ENCODE results near the gene SANBR. TPM values are rescaled to one million over a fixed set of nuclear protein-coding genes. Genes with fewer than 3 reads are reported as not detected.

SANBR gene
- total and polyA plus RNA-seq, 2 of the 13 experiments (the other 11 are each of a cell fraction or from before 2014, with no cell fraction given): 9.8 to 20.9 TPM

DNA sequence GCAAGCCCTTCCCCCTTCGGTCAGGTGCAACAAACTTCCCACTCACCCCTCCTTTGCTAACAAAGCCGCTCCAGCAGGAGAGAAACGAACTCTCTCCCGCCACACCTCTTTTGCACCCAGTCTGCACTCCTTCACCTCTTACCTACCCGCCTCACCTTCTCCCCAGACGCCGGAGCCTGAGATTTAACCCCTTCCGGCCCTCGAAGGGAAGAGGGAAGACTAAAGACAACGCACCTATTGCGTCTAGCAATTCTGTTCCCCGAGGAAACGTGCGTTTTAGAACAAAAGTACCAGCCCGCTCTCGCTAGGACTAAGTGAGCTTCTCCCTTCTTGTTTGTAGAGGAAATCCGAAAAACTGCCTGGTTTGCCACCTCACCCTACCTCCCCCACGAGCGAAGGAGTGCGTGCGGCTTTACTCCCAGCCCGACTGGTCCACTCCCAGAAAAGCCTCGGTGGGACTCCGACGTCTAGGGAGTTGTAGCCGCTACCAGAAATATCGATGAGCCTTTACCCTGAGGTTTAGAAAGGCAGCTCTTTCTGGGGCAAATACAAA is 48.6 kb upstream of the SANBR start (continued):
- TF ChIP-seq, protein P1, sequence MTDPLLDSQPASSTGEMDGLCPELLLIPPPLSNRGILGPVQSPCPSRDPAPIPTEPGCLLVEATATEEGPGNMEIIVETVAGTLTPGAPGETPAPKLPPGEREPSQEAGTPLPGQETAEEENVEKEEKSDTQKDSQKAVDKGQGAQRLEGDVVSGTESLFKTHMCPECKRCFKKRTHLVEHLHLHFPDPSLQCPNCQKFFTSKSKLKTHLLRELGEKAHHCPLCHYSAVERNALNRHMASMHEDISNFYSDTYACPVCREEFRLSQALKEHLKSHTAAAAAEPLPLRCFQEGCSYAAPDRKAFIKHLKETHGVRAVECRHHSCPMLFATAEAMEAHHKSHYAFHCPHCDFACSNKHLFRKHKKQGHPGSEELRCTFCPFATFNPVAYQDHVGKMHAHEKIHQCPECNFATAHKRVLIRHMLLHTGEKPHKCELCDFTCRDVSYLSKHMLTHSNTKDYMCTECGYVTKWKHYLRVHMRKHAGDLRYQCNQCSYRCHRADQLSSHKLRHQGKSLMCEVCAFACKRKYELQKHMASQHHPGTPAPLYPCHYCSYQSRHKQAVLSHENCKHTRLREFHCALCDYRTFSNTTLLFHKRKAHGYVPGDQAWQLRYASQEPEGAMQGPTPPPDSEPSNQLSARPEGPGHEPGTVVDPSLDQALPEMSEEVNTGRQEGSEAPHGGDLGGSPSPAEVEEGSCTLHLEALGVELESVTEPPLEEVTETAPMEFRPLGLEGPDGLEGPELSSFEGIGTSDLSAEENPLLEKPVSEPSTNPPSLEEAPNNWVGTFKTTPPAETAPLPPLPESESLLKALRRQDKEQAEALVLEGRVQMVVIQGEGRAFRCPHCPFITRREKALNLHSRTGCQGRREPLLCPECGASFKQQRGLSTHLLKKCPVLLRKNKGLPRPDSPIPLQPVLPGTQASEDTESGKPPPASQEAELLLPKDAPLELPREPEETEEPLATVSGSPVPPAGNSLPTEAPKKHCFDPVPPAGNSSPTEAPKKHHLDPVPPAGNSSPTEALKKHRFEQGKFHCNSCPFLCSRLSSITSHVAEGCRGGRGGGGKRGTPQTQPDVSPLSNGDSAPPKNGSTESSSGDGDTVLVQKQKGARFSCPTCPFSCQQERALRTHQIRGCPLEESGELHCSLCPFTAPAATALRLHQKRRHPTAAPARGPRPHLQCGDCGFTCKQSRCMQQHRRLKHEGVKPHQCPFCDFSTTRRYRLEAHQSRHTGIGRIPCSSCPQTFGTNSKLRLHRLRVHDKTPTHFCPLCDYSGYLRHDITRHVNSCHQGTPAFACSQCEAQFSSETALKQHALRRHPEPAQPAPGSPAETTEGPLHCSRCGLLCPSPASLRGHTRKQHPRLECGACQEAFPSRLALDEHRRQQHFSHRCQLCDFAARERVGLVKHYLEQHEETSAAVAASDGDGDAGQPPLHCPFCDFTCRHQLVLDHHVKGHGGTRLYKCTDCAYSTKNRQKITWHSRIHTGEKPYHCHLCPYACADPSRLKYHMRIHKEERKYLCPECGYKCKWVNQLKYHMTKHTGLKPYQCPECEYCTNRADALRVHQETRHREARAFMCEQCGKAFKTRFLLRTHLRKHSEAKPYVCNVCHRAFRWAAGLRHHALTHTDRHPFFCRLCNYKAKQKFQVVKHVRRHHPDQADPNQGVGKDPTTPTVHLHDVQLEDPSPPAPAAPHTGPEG (CRISPR knock-in tag; IDR thresholded peaks at IDR 0.05): 0 out of 2 replicates have a peak, but pooled peaks have one; percentile 17
- TF ChIP-seq TP53 (CRISPR knock-in tag; conservative IDR thresholded peaks at IDR 0.05) (no peak), ATRX (CRISPR knock-in tag; IDR thresholded peaks at IDR 0.05; ENCODE audit: borderline replicate concordance) (no peak), TCF7L2 (IDR thresholded peaks at IDR 0.05; ENCODE audit: low read depth, low read length) (no peak), POLR2AphosphoS5 (IDR thresholded peaks at IDR 0.05; ENCODE audit: low read depth, low read length) (peak; percentile 78), YEATS4 (CRISPR knock-in tag; IDR thresholded peaks at IDR 0.05; ENCODE audit: borderline replicate concordance) (0 out of 2 replicates have a peak, but pooled peaks have one; percentile 30), ZNF329 (CRISPR knock-in tag; IDR thresholded peaks at IDR 0.05; ENCODE audit: low read depth) (no peak; the same call in 1 of the 2 replicates), BORCS8-MEF2B (CRISPR knock-in tag; IDR thresholded peaks at IDR 0.05) (no peak), ATF1 (CRISPR knock-in tag; IDR thresholded peaks at IDR 0.05) (no peak), SKI (IDR thresholded peaks at IDR 0.05; ENCODE audit: partially characterized antibody) (peak; percentile 50), ZNF546 (CRISPR knock-in tag; conservative IDR thresholded peaks at IDR 0.05) (peak; percentile 59; the same call in 1 of the 2 replicates), HNF4A (CRISPR knock-in tag; IDR thresholded peaks at IDR 0.05) (no peak; the same call in 1 of the 2 replicates), SUZ12 (IDR thresholded peaks at IDR 0.05; ENCODE audit: low read depth, low read length) (no peak), ZNF24 (IDR thresholded peaks at IDR 0.05) (0 out of 2 replicates have a peak, but pooled peaks have one; percentile 8), RORA (CRISPR knock-in tag; IDR thresholded peaks at IDR 0.05) (no peak), MXD4 (CRISPR knock-in tag; IDR thresholded peaks at IDR 0.05) (no peak; the same call in 1 of the 2 replicates), KLF13 (CRISPR knock-in tag; IDR thresholded peaks at IDR 0.05) (peak; percentile 54; the same call in 1 of the 2 replicates), ZNF432 (CRISPR knock-in tag; IDR thresholded peaks at IDR 0.05; ENCODE audit: borderline replicate concordance) (no peak), ZNF296 (CRISPR knock-in tag; conservative IDR thresholded peaks at IDR 0.05) (0 out of 2 replicates have a peak, but pooled peaks have one; percentile 47), ZSCAN9 (CRISPR knock-in tag; IDR thresholded peaks at IDR 0.05; ENCODE audit: borderline replicate concordance) (no peak)
- TF ChIP-seq, protein P2, sequence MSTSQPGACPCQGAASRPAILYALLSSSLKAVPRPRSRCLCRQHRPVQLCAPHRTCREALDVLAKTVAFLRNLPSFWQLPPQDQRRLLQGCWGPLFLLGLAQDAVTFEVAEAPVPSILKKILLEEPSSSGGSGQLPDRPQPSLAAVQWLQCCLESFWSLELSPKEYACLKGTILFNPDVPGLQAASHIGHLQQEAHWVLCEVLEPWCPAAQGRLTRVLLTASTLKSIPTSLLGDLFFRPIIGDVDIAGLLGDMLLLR (CRISPR knock-in tag; IDR thresholded peaks at IDR 0.05): no peak; the same call in 1 of the 2 replicates
- TF ChIP-seq, protein P3, sequence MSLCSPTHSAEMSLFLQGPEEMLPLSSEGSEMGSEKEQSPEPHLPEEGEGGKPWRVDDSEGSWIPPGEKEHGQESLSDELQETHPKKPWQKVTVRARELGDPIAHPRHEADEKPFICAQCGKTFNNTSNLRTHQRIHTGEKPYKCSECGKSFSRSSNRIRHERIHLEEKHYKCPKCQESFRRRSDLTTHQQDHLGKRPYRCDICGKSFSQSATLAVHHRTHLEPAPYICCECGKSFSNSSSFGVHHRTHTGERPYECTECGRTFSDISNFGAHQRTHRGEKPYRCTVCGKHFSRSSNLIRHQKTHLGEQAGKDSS (CRISPR knock-in tag; IDR thresholded peaks at IDR 0.05; ENCODE audit: borderline replicate concordance, low read depth): no peak
- TF ChIP-seq, protein P4, sequence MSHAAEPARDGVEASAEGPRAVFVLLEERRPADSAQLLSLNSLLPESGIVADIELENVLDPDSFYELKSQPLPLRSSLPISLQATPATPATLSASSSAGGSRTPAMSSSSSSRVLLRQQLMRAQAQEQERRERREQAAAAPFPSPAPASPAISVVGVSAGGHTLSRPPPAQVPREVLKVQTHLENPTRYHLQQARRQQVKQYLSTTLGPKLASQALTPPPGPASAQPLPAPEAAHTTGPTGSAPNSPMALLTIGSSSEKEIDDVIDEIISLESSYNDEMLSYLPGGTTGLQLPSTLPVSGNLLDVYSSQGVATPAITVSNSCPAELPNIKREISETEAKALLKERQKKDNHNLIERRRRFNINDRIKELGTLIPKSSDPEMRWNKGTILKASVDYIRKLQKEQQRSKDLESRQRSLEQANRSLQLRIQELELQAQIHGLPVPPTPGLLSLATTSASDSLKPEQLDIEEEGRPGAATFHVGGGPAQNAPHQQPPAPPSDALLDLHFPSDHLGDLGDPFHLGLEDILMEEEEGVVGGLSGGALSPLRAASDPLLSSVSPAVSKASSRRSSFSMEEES (CRISPR knock-in tag; IDR thresholded peaks at IDR 0.05): 0 out of 2 replicates have a peak, but pooled peaks have one; percentile 17
